Neural cell (in vitro differentiated cells): ENCODE results near the gene MATN3. TPM values are rescaled to one million over a fixed set of nuclear protein-coding genes. Genes with fewer than 3 reads are reported as not detected.

Experiments
- H2AFZ ChIP-seq: fragments of 200-600, 300-800 bp; sonication (generic), shearing (Covaris generic); 2 replicates; pipeline ENCODE4 v1.6.0; 2014; ENCODE audit warnings: low read depth, mild to moderate bottlenecking, antibody characterized with exemption, low read length, moderate library complexity
- H3F3A ChIP-seq: fragments of 200-600 bp; shearing (Covaris generic); 2 replicates; pipeline ENCODE4 v1.6.1; 2016; ENCODE audit warnings: mild to moderate bottlenecking, moderate library complexity, mixed read lengths, antibody characterized with exemption, low read length; ENCODE audit not compliant: insufficient read depth, poor library complexity, severe bottlenecking
- H3K27ac ChIP-seq: fragments of 200-600, 300-800 bp; sonication (generic), shearing (Covaris generic); 2 replicates; pipeline ENCODE4 v1.5.1; 2014; ENCODE audit warnings: mild to moderate bottlenecking, low read length, moderate library complexity
- H3K27me3 ChIP-seq: fragments of 300-800, 200-600 bp; sonication (generic), shearing (Covaris generic); 2 replicates; pipeline ENCODE4 v1.6.0; 2014; ENCODE audit warnings: mild to moderate bottlenecking, low read depth, low read length, moderate library complexity; ENCODE audit not compliant: insufficient read depth
- H3K36me3 ChIP-seq: fragments of 300-800, 200-600 bp; sonication (generic), shearing (Covaris generic); 2 replicates; pipeline ENCODE4 v1.5.1; 2014; ENCODE audit warnings: mild to moderate bottlenecking, antibody characterized with exemption, low read length, moderate library complexity; ENCODE audit not compliant: insufficient read depth
- H3K4me2 ChIP-seq: fragments of 300-800, 200-600 bp; sonication (generic), shearing (Covaris generic); 2 replicates; pipeline ENCODE4 v1.6.0; 2014; ENCODE audit warnings: mild to moderate bottlenecking, low read length
- H3K4me3 ChIP-seq: fragments of 300-800, 200-600 bp; sonication (generic), shearing (Covaris generic); 2 replicates; pipeline ENCODE4 v1.5.1; 2014; ENCODE audit warnings: mild to moderate bottlenecking, low read length, moderate library complexity
- H3K79me2 ChIP-seq: fragments of 200-600 bp; shearing (Covaris generic); replicated peaks from 2 replicates; pipeline ENCODE4 v1.6.0; 2014; ENCODE audit warnings: mild to moderate bottlenecking, low read length, moderate library complexity; ENCODE audit not compliant: insufficient read depth
- H3K9ac ChIP-seq: fragments of 300-800, 200-600 bp; sonication (generic), shearing (Covaris generic); 2 replicates; pipeline ENCODE4 v1.6.1; 2016; ENCODE audit warnings: mild to moderate bottlenecking, low read length, mixed read lengths
- H3K9me2 ChIP-seq: fragments of 200-600 bp; shearing (Covaris generic); 2 replicates; pipeline ENCODE4 v1.6.1; 2016; ENCODE audit warnings: mild to moderate bottlenecking, low read length, mixed read lengths; ENCODE audit not compliant: insufficient read depth
- H3K9me3 ChIP-seq: fragments of 200-600, 300-800 bp; sonication (generic), shearing (Covaris generic); 2 replicates; pipeline ENCODE4 v1.6.1; 2016; ENCODE audit warnings: mild to moderate bottlenecking, mixed run types, low read length, moderate library complexity, mixed read lengths
- H4K20me1 ChIP-seq: fragments of 200-600 bp; shearing (Covaris generic); 2 replicates; pipeline ENCODE4 v1.6.1; 2016; ENCODE audit warnings: mild to moderate bottlenecking, mixed run types; ENCODE audit not compliant: insufficient read depth
- CTCF ChIP-seq: fragments of 450-650 bp; IDR thresholded peaks from 2 replicates; pipeline ENCODE4 v1.5.1; 2014; ENCODE audit warnings: antibody characterized with exemption, mild to moderate bottlenecking, moderate library complexity; ENCODE audit not compliant: poor library complexity, severe bottlenecking
- EP300 ChIP-seq: fragments of 450-650 bp; conservative IDR thresholded peaks from 2 replicates; pipeline ENCODE4 v1.6.1; 2014; ENCODE audit warnings: antibody characterized with exemption, mild to moderate bottlenecking, moderate library complexity; ENCODE audit not compliant: poor library complexity, severe bottlenecking
- EZH2 ChIP-seq: fragments of 200-600, 300-800 bp; shearing (Covaris generic), sonication (generic); IDR thresholded peaks from 2 replicates; pipeline ENCODE4 v1.6.1; 2014; ENCODE audit warnings: antibody characterized with exemption, low read length, borderline replicate concordance, mild to moderate bottlenecking; ENCODE audit not compliant: insufficient read depth, poor library complexity, severe bottlenecking
- MXI1 ChIP-seq: fragments of 450-650 bp; conservative IDR thresholded peaks from 2 replicates; pipeline ENCODE4 v1.6.1; 2014; ENCODE audit warnings: antibody characterized with exemption, mild to moderate bottlenecking; ENCODE audit not compliant: poor library complexity, severe bottlenecking
- POLR2AphosphoS5 ChIP-seq: IDR thresholded peaks from 2 replicates; pipeline ENCODE4 v1.6.1; 2012
- RAD21 ChIP-seq: fragments of 450-650 bp; conservative IDR thresholded peaks from 2 replicates; pipeline ENCODE4 v1.6.1; 2014; ENCODE audit warnings: antibody characterized with exemption, mild to moderate bottlenecking, moderate library complexity
- REST ChIP-seq: IDR thresholded peaks from 2 replicates; pipeline ENCODE4 v1.6.1; 2012; ENCODE audit warnings: borderline replicate concordance
- SMC3 ChIP-seq: fragments of 450-650 bp; conservative IDR thresholded peaks from 2 replicates; pipeline ENCODE4 v1.6.1; 2014; ENCODE audit warnings: antibody characterized with exemption, mild to moderate bottlenecking, moderate library complexity; ENCODE audit not compliant: poor library complexity
- TAF1 ChIP-seq: IDR thresholded peaks from 2 replicates; pipeline ENCODE4 v1.6.1; 2012; ENCODE audit warnings: low read depth
- polyA plus RNA-seq: library from polyadenylated mRNA; depleted of rRNA; stranded (reverse); fragments of >200 nt; gene quantifications from 2 replicates; pipeline ENCODE4 v1.2.3, GENCODE V29; 2014

Gene MATN3
- polyA plus RNA-seq, 1 donor from 2014 or later = 0.90 TPM

- Histone ChIP-seq H3K4me3 (peak overlapping the region; percentile 63), H3K9me3 (no peaks in the 10 kb centered on the region), H3F3A (no peaks in the 10 kb centered on the region), H2AFZ (no peak overlapping the region), H4K20me1 (no peaks in the 10 kb centered on the region), H3K27me3 (peaks cover 32% of the 10 kb centered on the region), H3K79me2 (no peaks in the 10 kb centered on the region), H3K36me3 (no peaks in the 10 kb centered on the region), H3K4me2 (peak overlapping the region; percentile 11), H3K27ac (no peak overlapping the region), H3K9me2 (no peaks in the 10 kb centered on the region), H3K9ac (no peak overlapping the region)
- no peak for TF ChIP-seq POLR2AphosphoS5
- no peak for TF ChIP-seq EZH2
- TF ChIP-seq REST = no peak
- TF ChIP-seq SMC3 = no peak
- no peak for TF ChIP-seq MXI1
- no peak for TF ChIP-seq RAD21
- no peak for TF ChIP-seq EP300
- TF ChIP-seq CTCF = no peak
- no peak for TF ChIP-seq TAF1
Measured at GRCh38 chr2:20013126-20013849, 820 bp upstream of the MATN3 start.

GRCh38 chr2:20012032-20012281 is 511 bp downstream of the MATN3 start:
- Histone ChIP-seq H4K20me1 (no peaks in the 10 kb centered on the region), H3K36me3 (no peaks in the 10 kb centered on the region), H3K27me3 (peaks cover 32% of the 10 kb centered on the region), H3K27ac (no peak overlapping the region), H3K4me3 (peak overlapping the region; percentile 63), H3K9me2 (no peaks in the 10 kb centered on the region), H2AFZ (no peak overlapping the region), H3K9ac (no peak overlapping the region), H3K4me2 (no peak overlapping the region), H3F3A (no peaks in the 10 kb centered on the region), H3K79me2 (no peaks in the 10 kb centered on the region), H3K9me3 (no peaks in the 10 kb centered on the region)
- no peak for TF ChIP-seq EZH2
- no peak for TF ChIP-seq MXI1
- no peak for TF ChIP-seq TAF1
- TF ChIP-seq SMC3 = no peak
- TF ChIP-seq EP300 = no peak
- no peak for TF ChIP-seq POLR2AphosphoS5
